GF-D8 (cell line): ENCODE results near the gene IQGAP2.
"Not testable (repeated sequence)": the region's sequence is repeated elsewhere in the genome, so short reads cannot be mapped to it uniquely, and the experiment has no call there.

Experiments used
- DNase-seq: peaks from one replicate; lab custom pipeline; 2025; lab: John Stamatoyannopoulos, UW

IQGAP2 gene

DNA sequence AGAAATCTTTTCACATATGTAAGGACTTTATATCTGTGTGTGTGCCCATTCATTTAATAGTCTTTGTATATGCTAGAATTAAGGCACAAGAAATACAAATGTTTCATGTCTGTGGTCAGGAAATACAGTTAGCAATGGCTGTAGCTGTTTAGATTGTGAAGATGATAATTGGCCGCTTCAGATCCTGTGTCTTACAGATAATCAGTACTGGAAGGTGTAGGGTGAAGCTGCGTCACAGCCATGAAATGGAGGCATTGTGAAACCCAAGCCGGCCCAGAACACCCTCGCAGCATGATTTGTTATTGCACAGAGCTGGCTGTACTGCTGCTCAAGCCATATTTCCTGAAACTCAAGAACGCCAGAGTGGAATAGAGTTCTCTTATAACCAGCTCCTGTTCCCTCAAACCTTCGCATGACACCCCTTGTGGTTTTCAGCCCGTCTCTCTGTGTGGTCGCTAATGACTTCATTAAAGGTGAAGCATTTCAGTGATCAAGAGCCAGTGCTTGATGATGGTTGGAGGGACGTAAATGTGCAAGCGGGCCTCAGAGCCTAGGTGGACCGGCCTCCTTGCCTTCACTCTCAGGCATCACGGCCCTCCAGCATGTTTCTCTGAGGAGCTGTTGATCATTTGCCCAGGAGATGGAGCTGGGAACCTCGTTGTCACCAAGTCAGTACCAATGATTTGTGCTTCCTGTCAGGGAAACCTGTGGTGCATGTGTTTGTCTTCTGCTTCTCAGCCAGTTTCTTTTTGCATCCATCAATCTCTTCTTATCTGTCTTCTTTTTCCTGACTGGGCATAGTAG is 140.0 kb downstream of the IQGAP2 start:
- peak; percentile 41 for DNase-seq

DNA sequence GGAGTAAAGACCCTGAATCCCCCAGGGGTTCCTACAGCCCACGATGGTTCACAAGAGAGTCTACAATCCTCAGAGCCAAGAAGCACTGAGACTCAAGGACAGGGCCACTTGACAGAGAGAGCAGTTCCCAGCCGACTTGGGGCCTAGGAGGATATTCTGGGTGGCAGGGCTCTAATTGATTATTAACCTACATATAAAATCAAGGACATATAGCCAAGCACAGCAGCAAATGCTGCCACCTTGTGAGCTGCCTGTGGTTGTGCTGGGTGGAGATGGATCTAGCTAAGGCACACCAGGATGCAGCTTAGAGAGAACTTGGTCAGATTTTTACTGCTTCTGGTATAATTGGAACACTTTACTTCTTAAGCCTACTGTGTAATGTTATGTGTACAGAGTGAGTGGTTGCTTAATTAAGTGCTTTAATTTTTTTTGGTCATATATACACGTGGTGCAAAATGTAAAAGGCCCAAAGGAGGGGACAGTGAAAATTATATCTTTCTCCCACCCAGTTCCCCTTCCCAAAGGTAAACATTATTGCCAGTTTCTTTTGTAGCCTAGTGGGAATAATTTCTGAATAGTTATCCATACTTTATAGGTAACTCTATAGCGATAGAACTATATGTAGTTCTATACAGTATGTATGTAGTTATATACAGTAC is 141.3 kb downstream of the IQGAP2 start:
- peak; percentile 29 for DNase-seq

DNA sequence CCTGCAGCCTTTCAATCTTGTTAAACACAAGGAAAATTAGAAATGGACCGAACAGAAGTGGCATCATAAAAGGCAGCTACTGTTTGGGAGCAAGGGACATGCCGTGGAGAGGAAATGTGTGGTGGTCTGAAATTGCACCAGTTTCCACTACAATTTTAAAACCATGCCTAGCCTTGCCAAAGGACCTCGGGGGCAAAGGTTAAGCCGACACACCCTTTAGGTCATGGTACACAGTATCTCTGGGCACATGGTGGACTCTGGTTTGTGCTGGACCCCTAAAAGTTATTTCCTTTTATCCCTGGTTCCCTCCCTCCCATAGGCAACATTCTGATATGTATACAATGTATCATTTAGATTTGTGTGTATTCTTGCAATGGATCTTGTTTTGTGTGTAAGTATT is 142.1 kb downstream of the IQGAP2 start:
- DNase-seq: no peak

DNA sequence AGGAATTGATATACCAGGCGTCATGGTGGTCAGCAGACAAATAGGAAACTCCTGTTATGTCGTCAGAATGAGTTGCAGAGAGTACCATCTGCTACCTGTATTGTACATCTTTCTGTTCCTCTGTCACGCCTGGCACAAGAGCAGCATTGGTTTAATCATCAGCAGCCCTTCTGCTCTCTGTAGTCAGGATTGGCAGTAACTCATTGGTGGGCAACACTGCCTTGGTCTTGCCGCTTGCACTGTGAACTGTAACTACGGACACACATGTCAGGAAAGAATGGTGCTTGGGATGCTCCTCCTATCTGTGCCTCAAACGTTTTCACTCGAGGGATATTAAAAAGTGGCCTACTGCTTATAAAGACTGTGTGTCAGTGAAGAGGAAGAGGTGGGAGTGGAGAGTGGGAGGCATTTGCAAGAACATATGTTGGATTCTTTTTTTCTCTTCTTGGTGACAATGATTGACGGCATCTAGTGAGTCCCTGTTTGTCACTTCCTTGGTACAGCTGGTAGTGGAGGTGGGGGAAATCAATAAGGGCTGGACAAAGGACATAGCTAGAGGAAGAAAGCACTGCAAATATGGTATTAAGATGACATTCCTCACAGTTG is 143.5 kb downstream of the IQGAP2 start:
- DNase-seq: no peak

DNA sequence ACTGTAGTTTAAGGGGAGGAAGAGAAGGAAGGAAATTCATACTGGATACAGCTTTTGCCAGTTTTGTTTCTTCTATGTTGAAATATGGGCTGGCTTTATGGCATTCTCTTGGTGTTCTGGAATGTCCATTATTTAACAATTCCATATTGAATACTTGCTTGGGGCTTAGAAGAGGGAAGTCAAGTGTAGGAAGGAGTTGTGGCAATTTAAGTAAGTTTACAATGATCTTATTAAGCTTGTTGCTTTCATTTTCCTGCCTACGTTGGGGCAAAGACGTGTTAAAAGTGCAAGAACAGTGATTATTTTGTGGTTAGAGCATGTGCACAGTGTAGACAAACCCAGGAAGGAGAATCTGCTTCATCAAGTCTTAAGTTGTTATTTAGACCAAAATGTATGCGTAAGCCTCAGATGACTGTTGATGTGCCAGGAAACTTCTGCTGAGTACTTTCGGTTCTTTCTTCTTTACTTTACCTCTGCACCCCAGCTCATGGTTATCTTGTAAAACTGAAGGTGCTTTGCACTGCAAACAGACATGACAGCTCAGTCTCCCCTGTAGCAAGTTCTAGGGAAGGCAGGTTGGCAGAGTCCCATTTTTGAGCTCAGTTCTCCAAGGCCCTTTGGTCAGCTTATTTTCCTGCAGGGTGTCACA is 144.3 kb downstream of the IQGAP2 start:
- no peak for DNase-seq

DNA sequence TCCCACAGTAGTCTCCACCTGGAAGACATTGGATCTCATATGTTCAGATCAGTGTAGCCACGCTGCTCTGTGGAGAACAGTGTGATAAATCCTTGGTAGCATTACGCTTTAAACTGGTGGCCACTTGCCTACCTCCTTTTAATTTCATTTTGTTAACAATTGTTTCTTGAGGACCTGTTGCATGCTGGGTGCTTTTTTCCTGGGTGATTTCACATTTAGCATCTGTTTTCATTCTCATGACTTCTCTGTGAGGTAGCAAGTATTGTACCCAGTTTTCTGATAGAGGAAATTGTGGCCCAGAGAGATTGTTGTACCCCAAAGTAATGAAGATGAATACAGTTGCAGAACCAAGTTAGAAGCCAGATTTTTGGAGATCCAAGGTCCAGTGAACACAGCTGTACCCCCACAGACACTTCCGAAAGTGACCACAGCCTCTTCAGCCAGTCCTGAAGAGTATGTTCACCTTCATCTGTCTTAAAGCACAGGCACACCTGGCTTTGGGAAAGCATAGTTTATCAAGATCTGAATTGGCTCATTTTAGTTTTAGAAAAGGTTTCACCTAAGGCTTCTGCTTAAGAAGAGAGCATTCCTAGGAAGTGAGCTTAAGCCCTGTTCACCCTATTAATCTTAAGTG is 144.9 kb downstream of the IQGAP2 start:
- no peak for DNase-seq

DNA sequence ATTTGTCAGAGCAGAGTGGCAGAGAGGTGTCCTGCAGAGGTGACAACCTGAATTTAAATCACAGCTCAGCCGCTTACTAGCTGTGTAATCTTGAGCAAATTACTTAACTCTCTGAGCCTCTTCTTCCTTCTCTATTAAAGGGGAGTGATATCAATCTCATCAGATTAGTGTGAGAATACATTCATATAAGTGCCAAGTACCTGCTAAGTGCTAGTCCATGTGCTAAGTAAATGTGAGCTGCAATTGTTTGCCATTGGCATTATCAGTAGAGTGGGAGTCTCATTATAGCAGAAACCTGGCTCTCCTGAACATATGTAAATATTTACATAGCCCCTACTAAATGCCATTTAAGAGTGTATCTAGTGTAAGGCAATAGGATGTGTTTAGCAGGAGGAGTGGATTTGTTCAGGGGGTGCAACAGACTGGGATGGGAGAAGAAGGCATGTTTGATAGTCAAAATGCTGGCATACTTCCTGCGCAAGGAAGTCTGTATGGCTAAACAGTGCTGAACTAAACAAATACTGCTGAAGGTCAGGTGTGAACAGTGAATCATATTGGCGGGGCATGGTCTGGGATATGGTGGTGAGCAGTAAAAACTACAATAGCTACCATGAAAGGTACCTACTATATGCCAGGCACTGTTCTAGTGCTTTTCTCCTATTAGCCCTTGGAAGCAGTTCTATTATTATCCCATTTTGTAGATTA is 145.6 kb downstream of the IQGAP2 start:
- DNase-seq: no peak

DNA sequence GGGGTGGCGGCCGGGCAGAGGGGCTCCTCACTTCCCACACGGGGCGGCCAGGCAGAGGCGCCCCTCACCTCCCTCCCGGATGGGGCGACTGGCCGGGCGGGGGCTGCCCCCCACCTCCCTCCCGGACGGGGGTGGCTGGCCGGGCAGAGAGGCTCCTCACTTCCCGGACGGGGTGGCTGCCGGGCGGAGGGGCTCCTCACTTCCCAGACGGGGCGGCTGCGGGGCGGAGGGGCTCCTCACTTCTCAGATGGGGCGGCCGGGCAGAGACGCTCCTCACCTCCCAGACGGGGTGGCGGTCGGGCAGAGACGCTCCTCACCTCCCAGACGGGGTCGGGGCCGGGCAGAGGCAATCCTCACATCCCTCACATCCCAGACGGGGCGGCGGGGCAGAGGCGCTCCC is 147.8 kb downstream of the IQGAP2 start:
- not testable (repeated sequence) for DNase-seq

DNA sequence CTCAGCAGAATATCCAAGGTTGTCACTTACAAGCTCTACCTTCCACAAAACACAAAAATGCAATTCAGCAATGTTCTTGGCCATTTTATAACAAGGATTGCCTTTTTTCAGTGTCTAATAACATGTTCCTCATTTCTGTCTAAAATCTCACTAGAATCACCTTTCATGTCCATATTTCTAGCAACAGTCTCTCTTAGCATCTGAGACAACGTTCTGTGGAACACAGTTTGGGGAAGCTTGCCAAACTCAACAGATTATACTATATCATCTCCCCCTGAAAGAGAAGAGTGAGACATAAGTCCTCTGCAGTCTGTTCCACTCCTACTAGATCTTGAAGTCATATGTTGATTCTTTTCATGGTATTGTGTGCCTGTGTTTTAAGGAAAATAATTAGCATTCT is 149.5 kb downstream of the IQGAP2 start:
- no peak for DNase-seq

DNA sequence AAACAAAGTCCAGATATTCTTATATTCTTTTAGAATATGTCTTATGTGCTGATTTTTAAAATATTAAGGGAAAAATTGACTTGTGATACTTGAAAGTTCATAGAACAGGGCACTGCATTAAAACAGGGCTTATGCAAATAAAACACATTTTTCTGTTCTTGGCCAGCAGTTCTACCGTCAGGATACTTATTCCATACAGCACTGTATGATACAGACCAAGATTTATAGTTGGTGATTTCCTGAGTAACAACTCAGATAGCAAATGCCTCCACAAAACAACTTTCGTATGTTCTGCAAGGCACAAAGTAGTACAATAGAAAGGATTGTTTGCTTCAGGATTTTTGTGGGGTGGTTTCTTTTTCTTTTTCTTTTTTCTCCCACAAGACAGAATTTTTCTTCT is 150.2 kb downstream of the IQGAP2 start:
- no peak for DNase-seq

DNA sequence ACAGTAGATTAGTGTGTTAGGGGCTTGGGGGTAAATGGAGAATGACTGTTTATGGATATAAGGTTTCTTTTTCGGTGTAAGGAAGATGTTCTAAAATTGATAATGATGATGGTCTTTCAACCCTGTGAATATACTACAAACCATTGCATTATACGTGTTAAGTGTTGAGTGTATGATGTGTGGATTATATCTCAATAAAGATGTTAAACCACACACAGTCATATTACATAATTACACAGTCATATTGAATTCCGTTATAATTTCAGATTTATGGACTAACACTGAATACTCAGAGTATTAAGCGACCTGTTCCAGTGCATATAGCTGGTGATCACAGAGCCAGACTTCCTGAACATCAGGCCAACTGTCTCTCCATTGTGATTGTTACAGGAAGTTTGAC is 152.0 kb downstream of the IQGAP2 start:
- DNase-seq: no peak

DNA sequence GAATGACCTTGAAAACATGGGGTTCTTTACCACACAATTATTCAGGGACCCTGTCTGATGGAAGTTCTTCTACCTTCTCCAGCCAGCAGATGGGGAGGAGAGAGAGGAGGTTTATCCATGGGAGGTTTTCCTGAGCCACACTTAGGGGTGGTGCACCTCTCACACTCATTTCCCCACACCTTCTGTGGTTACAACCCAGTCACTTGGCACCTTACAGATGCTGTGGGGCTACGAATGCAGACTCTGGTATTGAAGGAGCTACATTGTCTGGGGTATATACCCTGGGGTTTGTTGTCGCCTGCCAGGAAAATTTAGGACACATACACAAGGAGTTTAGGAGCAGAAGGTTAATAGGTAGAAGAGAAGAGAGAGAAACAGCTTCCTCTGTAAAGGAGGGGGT is 152.6 kb downstream of the IQGAP2 start:
- DNase-seq: no peak

DNA sequence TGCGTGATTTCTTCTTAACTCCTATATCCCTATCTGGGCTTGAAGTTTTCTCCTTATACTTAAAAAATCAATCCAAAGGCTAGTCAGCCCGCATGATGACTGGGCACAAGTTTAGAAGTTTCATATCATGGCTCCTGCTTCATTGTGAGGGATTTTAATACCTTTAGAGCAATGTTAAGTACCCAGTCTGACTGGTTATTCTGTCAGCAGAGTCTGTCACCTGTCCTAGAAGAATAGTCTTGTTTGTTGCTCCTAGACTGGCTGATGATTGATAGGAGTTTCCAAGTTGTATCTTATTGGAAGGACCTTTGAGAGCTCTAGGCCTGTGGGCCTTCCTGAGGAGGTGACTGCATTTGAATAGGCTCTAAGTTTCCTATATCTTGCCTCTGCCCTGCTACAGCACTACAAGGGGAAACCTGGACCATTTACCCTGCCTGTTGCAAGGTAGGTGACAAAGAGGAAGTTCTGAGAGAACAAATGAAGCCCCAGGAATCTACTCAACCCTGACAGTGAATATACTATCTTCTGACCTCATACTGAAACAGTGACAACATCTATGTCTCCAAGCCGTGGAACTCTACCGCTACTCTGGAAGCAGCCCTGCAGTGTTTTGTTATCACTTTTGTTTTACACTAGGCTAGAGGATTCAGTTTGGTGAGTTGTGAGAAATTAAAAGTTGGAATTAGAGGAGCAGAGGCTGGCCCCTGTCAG is 153.6 kb downstream of the IQGAP2 start:
- DNase-seq: no peak

DNA sequence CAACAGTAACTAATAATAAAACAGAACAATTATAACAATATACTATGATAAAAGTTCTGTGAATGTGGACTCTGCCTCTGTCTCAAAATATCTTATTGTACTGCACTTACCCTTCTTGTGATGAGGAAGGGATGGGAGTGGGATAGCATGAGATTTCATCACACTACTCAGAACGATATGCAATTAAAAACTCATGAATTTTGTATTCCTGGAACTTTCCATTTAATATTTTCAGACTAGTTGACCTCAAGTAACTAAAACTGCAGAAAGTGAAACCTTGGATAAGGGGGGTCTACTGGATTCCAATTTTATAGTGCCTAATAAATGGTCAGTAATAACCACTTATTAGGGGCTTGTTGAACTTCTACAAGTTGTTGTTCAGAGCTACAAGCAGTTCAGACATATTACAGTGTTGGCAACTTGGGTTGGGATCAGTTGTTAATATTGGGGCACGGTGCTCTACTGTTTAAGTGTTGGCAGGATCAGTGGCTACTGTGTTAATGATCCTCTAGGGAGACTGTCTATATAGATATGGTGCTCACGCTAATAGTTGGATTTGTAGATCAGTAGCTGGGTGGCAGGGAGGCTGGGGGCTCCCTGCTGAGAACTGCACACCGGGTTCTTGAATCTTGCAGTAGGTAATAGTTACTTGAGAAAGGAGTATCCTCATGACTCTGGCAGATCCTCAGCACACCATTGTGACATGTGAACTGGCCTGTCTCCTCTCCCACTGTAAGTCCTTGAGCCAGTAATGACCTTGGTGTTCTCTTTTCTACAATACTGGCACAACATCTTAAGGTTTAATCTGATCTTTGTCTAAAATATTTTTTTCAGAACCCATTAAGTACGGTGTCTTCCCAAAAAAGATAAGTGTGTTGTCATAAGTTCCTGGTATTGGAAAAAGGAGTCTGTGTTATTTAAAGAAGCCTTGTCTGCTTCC is 158.1 kb downstream of the IQGAP2 start:
- no peak for DNase-seq

DNA sequence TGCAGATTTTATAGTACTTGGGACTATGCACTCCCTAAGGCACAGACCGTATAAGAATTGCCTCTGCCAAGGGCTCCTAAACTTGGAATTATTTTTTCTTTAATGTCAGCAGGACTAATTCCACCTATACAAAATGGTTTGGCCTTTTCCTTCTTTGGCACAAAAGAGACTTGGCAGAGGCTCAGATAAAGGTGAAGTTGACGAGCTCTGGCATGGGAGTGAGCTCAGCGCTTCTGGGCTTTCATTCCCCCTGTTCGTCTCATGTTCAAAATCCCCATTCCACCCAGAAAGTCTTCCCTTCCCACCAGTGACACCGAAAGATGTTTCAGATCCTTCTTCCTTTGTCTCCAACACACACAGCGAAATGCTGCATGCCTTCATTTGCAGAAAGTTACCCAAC is 158.9 kb downstream of the IQGAP2 start:
- no peak for DNase-seq

DNA sequence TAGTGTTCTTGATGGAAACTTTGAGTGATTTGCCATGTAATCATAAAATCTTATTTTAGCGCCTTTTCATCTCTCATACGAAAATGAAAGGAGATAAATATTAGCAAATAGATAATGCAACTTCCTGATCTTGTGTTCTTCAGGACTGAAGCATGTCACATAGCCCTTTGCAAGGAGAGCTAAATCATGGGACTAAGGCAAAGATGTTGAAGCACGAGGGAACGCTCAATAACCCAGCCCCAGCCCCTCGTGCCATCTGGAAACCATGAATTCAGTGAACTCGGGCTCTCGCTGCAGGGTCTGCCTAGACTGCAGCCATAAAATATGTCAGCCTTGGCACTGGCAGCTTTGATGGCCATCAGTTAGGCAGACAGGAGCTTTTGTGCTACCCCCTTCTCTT is 161.9 kb downstream of the IQGAP2 start:
- DNase-seq: no peak

DNA sequence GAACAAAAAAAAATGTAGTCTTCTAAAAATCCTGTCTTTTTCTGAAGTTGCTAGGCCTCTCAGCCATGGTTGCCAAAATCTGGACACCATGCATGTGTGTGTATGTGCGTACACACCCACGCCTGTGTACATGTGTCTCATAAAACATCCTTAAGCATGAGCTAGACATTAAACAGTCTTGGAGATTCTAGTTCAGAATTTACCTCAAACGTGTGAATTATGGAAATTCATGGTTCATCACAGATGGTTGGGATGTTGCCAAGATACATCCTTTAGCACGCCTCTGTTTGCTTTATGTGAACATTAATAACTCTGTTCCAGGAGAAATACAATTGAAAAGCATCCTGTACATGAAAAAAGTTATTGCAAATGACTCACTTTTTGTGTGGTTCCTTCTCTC is 167.1 kb downstream of the IQGAP2 start:
- no peak for DNase-seq

DNA sequence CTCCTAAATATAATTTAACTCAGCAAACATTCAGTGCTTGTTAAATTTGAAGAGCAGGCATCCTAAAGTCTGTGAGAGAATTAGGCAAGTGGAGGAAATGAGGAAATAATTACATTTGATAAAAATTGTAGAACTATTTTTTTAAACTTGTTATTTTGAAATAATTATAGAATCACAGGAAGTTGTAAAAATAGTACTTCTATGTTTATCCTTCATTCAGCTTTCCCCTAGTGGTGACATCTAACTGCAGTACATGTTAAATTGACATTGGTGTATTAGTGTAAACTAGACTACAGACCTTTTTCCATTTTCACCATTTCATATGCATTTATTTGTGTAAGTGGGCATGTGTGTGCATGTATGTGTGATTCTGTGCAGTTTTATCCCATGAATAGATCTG is 168.5 kb downstream of the IQGAP2 start:
- no peak for DNase-seq

DNA sequence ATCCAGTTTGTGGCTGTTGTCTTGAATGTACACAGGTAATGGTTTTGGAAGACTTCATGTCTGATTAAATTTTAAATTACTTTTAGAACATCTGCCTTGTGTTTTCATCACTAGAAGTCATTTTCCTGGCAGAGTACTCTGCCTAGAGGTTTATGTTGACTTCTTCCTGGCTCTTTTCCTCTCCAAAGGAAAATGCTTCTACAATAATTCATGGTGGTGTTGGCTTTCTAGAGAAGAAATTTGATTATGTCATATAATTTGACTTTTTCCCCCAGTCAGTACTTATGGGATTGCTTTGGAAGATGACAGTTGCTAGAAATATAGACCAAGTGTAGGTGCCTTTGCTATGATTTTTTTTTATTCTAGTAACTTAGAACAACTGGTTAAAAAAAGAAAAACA is 173.4 kb downstream of the IQGAP2 start:
- no peak for DNase-seq

DNA sequence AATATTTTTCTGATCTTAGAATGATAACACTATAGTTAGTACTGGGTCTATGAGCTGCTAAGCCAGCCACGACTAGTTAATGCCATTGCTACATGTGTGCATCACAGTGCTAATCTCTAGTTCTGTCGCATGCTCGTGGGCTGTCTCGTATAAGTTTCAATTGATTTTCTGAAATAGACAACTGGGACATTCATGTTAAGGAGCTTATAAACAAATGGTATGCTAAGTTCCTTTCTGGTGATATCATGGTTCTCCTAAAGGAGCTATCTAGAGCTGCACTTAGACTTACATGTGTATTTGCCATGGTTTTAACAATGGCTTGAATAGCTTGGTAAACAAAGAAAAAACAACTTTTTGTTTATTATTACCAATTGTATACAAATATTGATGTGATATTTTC is 173.9 kb downstream of the IQGAP2 start:
- DNase-seq: no peak
